LNCAP (cell line): Measurements from ENCODE around the gene JARID2.

Experiments used
- TF ChIP-seq, protein P1 (sequence below): fragments of 450-650 bp; IDR thresholded peaks from 2 replicates; pipeline ENCODE4 v1.5.1; 2017; ENCODE audit warnings: mild to moderate bottlenecking

JARID2 gene

DNA sequence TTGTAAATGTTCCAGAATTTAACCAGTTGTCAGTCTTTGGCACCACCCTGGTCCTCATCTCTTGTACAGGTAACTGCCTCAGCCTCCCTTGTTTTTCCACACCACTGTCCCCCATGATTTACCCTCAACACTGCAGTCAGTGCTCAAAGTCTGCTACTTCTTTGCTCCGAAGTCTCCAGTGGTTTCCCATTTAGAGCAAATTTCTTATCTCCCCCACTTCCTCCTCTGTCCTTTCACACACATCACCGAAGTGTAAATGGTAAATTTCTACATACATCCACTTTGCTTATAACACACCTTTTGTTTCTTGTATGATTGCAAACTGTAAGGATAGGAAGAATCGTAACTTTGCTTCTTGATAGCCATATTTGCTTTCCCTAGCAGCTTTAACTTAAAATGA, 115.3 kb downstream of the JARID2 start:
- TF ChIP-seq, protein P1, sequence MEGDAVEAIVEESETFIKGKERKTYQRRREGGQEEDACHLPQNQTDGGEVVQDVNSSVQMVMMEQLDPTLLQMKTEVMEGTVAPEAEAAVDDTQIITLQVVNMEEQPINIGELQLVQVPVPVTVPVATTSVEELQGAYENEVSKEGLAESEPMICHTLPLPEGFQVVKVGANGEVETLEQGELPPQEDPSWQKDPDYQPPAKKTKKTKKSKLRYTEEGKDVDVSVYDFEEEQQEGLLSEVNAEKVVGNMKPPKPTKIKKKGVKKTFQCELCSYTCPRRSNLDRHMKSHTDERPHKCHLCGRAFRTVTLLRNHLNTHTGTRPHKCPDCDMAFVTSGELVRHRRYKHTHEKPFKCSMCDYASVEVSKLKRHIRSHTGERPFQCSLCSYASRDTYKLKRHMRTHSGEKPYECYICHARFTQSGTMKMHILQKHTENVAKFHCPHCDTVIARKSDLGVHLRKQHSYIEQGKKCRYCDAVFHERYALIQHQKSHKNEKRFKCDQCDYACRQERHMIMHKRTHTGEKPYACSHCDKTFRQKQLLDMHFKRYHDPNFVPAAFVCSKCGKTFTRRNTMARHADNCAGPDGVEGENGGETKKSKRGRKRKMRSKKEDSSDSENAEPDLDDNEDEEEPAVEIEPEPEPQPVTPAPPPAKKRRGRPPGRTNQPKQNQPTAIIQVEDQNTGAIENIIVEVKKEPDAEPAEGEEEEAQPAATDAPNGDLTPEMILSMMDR, result no peak

DNA sequence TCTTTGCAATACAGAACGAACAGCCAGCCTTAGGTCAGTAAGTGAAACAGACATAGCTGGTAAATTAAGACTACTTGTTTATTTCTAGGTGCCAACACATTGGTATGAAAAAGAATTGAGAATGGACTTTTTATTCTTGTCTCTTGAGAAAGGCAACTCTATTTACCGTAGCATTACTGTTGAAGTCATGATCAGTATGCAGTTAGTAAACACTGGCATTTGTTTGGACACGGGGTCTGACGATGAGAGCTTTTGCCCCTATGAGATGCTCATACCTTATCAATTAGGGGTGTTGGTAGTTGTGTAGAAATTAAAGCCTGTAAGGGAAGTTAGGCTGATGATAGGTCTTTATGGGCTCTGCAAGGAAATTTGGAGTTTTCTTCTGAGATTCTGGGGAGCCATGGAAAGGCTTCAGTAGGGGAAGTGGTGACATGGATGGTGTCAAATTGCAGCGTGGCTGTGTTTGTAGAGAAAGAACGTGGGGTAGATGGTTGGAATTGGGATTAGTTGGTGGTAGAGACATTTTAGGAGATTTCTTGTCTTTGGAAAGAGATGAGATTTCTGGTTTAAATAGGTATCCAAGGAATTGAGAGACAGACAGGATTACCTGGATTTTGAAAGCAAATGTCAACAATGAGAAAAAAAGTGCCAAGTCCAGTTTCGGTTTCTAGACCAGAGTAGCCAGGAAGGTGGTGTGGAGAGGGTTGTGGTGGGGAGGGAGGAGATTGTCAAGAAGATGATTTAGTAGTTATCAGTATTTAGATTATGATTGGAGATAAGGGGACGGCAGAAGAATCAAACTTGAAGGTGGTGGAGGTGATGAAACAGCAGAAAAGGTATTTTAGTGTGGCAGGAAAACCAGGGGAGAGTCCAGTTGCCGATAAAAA, 116.6 kb downstream of the JARID2 start:
- TF ChIP-seq, protein P1, result no peak

DNA sequence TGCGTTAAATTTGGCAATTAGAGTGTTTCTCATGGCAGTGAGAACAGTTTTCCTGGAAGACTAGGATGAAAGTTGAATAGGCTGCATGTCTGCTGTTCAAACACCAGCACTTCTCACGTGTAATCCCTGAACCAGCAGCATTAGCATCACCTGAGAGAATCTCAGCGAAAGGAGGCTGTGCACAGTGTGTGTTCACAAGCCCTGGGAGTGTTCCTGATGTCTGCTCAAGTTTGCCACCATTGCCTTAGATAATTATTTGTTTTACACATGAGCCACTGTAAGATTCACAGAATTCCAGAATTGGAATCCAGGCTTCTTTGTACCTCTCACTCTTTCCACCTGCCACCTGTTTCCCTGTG, 117.3 kb downstream of the JARID2 start:
- TF ChIP-seq, protein P1, result no peak

DNA sequence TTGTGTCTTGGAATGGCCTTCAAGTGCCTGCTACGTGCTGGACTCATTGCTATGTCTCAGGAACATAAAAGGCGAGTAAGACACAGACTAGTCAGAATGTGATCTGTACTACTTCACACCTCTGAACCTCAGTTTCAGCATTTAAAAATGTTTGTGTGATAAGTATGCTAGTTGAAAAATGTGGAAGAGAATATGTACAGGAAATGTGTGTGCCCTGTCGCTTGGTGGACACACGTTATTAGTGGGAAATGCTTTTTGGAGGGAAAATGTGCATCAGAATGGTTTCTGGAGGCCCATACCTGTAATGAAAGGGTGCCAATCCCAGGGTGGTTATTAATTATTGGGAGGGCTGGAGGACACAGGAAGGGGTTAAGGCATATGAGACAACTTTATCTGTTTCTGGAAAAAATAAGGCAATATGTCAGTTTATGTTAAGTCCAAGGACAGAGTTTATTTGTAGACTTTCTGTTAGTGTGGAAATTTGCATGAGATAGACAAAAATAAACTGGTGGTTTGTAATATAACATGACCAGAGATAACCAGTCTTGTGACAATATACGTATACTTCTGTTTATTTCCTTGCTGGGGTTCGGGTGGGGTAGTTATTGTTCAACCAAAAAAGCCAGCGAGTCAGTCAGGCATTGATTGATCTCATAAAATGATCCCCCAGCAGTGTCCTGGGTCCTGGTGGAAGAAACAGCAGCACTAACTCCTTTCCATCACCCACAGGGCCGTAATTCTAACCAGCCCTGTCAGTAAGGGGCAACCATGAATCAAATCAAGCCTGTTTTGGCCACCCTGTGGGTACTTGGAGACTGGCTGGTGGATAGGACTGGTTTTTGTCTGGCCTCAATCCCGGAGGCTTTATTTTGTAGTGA, 117.9 kb downstream of the JARID2 start:
- TF ChIP-seq, protein P1, result no peak

DNA sequence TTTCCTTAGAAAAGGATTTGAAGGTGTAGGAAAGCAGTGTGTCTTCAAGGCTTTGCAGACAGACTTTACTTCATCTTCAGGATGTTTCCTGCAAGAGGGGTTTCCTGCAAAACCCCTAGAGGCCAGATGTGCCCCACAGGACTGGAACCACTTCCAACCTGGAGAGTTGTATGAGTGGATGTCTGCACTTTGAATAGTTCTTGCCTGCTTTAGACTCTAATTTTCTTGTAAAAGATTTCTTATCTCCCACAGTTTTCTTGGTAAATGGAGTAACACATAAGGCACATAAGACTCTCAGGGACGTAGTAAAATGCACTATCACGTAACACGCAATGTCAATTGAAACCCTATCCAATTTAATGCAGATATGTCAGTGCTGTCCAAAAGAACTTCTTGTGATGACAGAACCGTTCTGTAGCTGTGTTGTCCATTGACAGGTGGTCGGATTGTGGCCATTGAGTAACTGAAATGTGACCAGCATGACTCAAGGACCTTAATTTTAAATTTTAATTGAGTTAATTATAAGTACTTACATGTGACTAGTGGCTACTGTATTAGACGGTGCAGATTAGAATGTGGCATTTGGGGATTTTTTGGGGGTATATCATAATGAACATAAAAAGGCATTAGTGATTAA, 118.7 kb downstream of the JARID2 start:
- TF ChIP-seq, protein P1, result no peak

DNA sequence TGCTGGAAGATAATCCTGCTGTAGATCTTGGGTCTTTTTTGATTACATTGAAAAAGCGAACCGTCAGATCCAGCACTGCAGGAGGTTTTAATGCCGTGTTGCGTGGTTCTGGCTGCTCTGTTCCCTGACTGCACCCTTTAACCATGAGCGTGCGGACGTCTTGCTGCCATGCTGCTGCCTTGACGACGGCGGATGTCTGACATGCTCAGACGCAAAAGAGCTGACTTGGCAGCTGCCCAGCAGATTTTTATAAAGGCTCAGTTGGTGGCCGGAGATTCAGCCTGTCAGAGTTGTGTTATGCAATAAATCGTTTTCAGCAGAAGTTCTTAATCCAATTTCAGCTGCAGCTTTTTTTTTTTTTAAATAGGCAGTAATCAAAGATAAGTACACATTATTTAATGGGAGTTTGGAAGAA, 119.4 kb downstream of the JARID2 start:
- TF ChIP-seq, protein P1, result no peak

DNA sequence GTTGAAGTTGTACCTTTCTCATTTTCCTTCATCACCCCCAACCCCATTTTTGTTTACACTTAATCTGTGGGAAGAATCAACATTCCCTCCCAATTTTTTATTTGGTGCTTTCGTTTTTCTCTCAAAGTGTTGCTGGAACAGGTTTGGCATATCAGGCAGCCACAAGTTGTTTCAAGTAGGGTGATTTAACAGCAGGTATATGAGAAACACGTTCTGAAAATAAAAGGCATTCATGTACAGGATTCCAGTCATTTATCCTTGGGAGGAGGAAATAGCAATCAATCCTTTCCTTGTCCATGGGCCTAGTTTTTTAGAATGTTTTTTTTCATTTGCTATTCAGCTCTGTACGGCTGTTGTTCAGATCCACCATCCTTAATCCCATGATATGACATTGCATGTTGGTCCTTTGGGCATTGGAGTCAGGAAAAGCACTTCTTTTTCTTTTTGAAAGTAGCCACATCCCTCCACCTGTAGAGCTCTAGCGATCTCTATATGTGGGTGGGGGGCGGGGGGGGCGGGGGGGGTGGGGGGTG, 120.2 kb downstream of the JARID2 start:
- TF ChIP-seq, protein P1, result no peak
